Kidney epithelial cell (primary cell): ENCODE results near the gene NFX1. TPM values are rescaled to one million over a fixed set of nuclear protein-coding genes. Genes with fewer than 3 reads are reported as not detected.

ENCODE experiments used
- DNase-seq: peaks from one replicate; pipeline ENCODE4 v3.0.0-alpha.2; 2010; ENCODE audit warnings: low read depth
- H3K27me3 ChIP-seq: 2 replicates; pipeline ENCODE4 v1.6.0; 2011; ENCODE audit warnings: low read length; ENCODE audit not compliant: control insufficient read depth, insufficient read depth
- H3K36me3 ChIP-seq: 2 replicates; pipeline ENCODE4 v1.5.1; 2011; ENCODE audit warnings: low read length; ENCODE audit not compliant: control insufficient read depth, insufficient read depth
- H3K4me3 ChIP-seq: 2 replicates; pipeline ENCODE4 v1.5.1; 2011; ENCODE audit warnings: low read depth, mild to moderate bottlenecking, control low read depth, low read length
- CTCF ChIP-seq: IDR thresholded peaks from 2 replicates; pipeline ENCODE4 v1.5.1; 2011; ENCODE audit warnings: mild to moderate bottlenecking, moderate library complexity, low read length, control low read depth, inconsistent platforms; ENCODE audit not compliant: insufficient read depth, poor library complexity, severe bottlenecking
- total RNA-seq: library from RNA; depleted of rRNA; stranded (reverse); fragments of >200 nt; gene quantifications from 2 replicates; pipeline ENCODE4 v1.2.3, GENCODE V29; 2015

NFX1 gene
- total RNA-seq, 1 donor from 2014 or later = 24.3 TPM

GRCh38 chr9:33246269-33246860, 44.0 kb upstream of the NFX1 start:
- Histone ChIP-seq H3K27me3 (no peaks in the 10 kb centered on the region), H3K36me3 (no peaks in the 10 kb centered on the region), H3K4me3 (no peak overlapping the region)
- no peak for DNase-seq
- no peak for TF ChIP-seq CTCF

DNA sequence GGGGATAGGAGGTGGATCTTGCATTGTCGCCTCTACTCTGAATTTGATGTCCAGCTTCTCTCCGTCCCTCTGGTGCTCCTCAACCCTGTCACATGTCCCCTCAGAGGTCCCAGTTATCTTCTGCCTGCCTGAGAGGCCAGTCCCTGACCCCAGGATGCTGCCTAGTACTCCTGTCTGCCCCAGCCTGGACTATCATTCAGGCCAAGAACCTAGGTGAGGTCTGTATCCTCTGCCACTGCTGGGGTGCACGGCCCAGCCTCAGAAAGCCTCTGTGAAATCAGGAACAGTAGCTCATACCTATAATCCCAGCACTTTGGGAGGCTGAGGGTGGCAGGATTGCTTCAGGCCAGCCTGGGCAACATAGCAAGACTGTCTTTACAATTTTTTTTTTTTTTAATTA, 41.7 kb upstream of the NFX1 start:
- no peak for DNase-seq
- no peak overlapping the region for H3K4me3 ChIP-seq
- H3K36me3 ChIP-seq = no peaks in the 10 kb centered on the region
- no peaks in the 10 kb centered on the region for H3K27me3 ChIP-seq
- TF ChIP-seq CTCF = no peak

- no peak for DNase-seq
- Histone ChIP-seq H3K27me3 (no peaks in the 10 kb centered on the region), H3K36me3 (peaks cover under 1% of the 10 kb centered on the region), H3K4me3 (no peak overlapping the region)
- TF ChIP-seq CTCF = no peak
These were observed 41.1 kb upstream of the NFX1 start for GRCh38 chr9:33249087-33249658.

DNA sequence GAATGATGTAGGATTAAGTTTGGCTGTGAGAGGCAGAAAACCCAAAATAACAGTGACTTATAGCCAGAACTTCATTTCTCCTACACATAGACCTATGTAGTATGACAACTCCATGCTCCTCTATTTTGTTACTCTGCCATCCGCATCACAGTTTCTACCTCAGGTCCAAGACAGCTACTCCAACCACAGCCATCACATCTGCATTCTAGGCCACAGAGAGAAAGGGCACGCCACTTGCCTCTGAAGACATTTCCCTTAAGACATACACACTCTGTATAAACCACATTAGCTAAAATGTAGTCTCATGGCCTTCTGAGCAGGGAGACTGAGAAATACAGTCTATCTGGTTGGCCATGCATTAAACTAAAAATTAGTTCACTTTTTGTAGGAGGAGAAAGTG, 40.3 kb upstream of the NFX1 start:
- no peak for TF ChIP-seq CTCF
- H3K36me3 ChIP-seq = peaks cover 2% of the 10 kb centered on the region
- no peak overlapping the region for H3K4me3 ChIP-seq
- no peaks in the 10 kb centered on the region for H3K27me3 ChIP-seq
- no peak for DNase-seq

- Histone ChIP-seq H3K27me3 (no peaks in the 10 kb centered on the region), H3K36me3 (peaks cover 4% of the 10 kb centered on the region), H3K4me3 (no peak overlapping the region)
- DNase-seq = no peak
- TF ChIP-seq CTCF = no peak
These were observed 39.8 kb upstream of the NFX1 start for GRCh38 chr9:33250458-33250995.

DNA sequence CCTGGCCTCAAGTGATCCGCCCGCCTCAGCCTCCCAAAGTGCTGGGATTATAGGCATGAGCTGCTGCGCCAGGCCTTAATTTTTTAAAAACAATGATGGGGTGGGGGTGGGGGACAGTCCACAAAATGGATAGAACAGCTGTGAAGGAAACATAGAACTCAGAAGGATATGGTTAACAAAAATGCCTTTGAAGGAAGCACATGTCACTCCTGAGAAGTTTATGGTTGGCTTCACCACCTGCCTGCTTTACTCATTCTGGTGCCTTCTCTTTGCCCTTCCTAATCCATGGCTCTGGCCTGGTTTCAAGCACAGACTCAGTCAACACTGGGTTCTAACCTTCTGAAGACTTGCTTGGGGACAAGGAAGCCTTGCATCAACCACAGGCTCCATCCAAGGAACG, 36.1 kb upstream of the NFX1 start:
- Histone ChIP-seq H3K27me3 (no peaks in the 10 kb centered on the region), H3K4me3 (no peak overlapping the region), H3K36me3 (peaks cover 6% of the 10 kb centered on the region)
- no peak for TF ChIP-seq CTCF
- no peak for DNase-seq
